ENCODE data around the gene PRPH2.
"Not testable (repeated sequence)": the region's sequence is repeated elsewhere in the genome, so short reads cannot be mapped to it uniquely, and the experiment has no call there.

The PRPH2 gene

DNA sequence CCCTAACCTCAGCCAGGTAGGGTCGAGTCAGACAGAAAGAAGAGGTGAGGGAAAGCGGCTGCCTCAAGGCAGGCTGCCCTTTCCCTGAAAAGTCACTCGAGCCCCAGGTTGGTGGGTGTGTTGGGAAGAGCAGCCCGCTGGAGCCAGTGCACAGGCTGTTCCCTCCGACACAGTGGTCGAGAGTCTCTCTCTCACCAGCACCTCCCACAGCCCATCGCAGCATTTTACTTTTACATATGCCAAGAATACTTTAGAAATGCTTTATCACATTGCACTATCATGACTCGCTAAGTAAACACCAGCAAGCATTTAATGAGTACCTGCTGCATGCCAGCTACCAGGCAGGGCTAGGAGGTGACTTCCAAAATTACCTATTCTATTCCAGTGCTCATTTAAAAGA, 1.7 kb downstream of the PRPH2 start:
- Mint-ChIP-seq H3K4me3 (no peak overlapping the region), H3K9me3 (no peaks in the 10 kb centered on the region), H3K27me3 (no peaks in the 10 kb centered on the region), H3K4me1 (peaks cover 1% of the 10 kb centered on the region), H3K27ac (no peak overlapping the region)
- DNase-seq (no peak), ATAC-seq (no peak)

DNA sequence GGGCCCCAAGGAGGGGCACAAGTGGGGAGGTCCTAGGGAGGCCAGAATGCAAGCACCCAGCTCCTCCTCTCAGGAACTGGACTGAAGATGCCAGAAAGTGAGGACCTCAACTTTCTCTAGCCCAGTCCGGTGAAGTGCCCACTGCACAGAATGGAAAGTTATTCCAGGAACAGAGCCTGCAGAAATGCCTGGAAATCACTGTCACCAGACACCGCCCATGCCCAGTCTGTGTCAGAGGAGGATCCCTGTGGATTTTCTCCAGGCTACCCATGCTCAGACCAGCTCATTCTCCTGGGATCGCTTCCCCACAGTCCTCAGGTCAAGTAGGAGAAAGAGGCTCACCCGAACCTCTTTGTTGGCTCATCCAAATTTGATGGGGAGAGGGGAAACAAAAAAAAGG, 6.5 kb downstream of the PRPH2 start:
- no peak overlapping the region for H3K27ac Mint-ChIP-seq
- H3K4me3 Mint-ChIP-seq: no peak overlapping the region
- DNase-seq (no peak), ATAC-seq (no peak)
- peaks cover 2% of the 10 kb centered on the region for H3K4me1 Mint-ChIP-seq
- peaks cover 12 to 13% of the 10 kb centered on the region in 2 donors for H3K9me3 Mint-ChIP-seq
- H3K27me3 Mint-ChIP-seq: no peaks in the 10 kb centered on the region

DNA sequence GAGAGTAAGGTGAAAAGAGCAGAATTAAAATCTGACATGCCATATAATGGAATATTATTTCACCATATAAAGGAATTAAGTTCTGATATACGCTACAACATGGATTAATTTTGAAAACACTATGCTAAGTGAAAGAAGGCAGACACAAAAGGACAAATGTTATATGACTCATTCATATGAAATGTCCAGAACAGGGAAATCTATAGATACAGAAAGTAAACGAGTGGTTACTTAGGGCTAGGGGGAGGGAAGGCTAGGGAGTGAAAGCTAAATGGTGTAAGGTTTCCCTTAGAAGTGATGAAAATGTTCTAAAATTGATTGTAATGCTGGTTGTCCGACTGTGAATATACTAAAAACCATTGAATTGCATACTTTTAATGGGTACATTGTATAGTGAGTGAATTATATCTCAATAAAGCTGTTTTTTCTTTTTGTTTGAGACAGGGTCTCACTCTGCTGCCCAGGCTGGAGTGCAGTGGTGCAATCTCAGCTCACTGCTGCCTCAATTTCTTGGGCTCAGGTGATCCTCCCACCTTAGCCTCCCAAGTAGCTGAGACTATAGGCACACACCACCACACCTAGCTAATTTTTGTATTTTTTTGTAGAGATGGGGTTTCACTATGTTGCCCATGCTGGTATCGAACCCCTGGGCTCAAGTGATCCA, 8.2 kb downstream of the PRPH2 start:
- Mint-ChIP-seq H3K27me3 (no peaks in the 10 kb centered on the region), H3K4me1 (peaks cover 11% of the 10 kb centered on the region), H3K4me3 (no peak overlapping the region), H3K27ac (no peak overlapping the region), H3K9me3 (peaks cover 12 to 13% of the 10 kb centered on the region in 2 donors)
- DNase-seq (no peak), ATAC-seq (no peak)

DNA sequence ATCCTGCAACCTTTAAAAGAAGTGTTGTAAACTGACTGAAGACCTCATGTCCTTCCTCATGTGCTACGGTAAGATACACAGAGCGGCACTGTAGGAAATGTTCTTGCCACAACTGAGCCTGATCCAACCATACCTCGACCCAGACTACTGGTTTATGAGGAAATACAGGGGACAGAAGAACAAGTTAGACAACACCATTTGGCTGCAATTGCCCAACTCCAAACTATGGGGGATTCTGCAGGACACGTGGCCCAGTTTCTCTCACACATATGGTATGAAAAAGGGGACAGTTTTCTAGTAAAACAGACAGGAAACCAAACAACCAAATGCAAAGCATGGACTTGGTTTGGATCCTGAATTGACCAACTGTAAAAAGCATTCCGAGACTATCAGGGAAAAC, 10.5 kb downstream of the PRPH2 start:
- no peaks in the 10 kb centered on the region for H3K27me3 Mint-ChIP-seq
- peaks cover 11% of the 10 kb centered on the region for H3K4me1 Mint-ChIP-seq
- H3K4me3 Mint-ChIP-seq: no peak overlapping the region
- H3K9me3 Mint-ChIP-seq: peaks cover 12 to 13% of the 10 kb centered on the region in 2 donors
- no peak overlapping the region for H3K27ac Mint-ChIP-seq
- no peak for ATAC-seq
- no peak for DNase-seq

DNA sequence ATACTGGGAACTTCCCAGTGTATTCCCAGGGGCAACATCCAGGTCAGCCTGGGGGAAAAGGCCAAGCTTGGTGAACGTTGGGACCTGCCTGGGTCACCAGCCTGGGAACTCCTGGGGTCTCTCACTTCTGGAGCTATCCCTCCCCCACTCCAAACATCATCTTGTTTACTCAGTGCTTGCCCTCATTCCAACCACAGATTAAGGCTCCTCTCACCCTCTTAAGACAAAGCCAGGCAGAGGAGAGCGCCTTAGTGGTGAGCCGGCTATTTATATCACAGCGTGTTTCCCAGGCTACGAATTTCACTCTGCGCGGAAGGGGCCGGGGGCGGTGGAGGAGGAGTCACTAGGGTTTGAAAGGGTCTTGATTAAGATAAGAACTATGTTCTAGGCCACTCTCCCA, 12.1 kb downstream of the PRPH2 start:
- Mint-ChIP-seq H3K4me3 (no peak overlapping the region), H3K9me3 (peaks cover 12 to 13% of the 10 kb centered on the region in 2 donors), H3K27ac (no peak overlapping the region), H3K4me1 (peaks cover 11% of the 10 kb centered on the region), H3K27me3 (no peaks in the 10 kb centered on the region)
- ATAC-seq (no peak), DNase-seq (no peak)

DNA sequence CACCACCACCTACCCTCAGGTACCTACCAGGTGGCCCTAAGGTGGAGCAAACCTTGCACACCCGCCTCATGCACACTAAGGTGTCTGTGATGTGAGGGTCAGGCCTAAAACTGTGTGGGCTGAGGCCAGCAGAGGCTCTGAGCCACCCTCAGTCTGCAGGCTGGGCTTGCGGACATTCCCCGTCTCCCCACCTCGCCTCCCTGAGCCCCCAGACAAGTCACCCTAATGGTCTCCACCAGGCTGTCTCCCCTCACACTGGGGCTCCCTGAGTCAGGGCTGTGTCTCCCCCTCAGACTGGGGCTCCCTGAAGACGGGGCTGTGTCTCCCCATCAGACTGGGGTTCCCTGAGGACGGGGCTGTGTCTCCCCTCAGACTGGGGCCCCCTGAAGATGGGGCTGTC, 12.5 kb downstream of the PRPH2 start:
- no peak for DNase-seq
- ATAC-seq: no peak
- peak overlapping the region in 1 of 2 donors; percentile 40 for H3K27ac Mint-ChIP-seq
- H3K4me1 Mint-ChIP-seq: peaks cover 11% of the 10 kb centered on the region
- H3K4me3 Mint-ChIP-seq: no peak overlapping the region
- peaks cover 12 to 13% of the 10 kb centered on the region in 2 donors for H3K9me3 Mint-ChIP-seq
- H3K27me3 Mint-ChIP-seq: no peaks in the 10 kb centered on the region

DNA sequence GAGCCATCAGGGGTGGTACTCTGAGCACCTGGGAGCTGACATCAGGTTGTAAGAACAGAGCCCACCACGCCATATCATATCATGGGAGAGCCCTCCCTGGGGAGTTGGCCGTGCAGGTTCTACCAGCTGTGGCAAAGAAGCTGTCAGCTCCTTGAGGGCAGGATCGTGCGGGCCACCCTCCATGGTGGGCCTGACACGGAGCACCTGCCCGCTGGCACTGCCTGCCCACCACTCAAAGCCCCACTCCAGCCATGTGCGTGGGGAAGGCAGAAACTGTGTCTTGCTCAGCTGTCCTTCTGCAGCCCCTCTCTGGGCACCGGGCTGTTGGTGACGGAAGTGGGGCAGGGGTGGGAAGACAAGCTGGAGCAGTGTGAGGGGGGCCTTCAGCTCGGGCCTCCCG, 14.3 kb downstream of the PRPH2 start:
- DNase-seq: no peak
- Mint-ChIP-seq H3K4me3 (no peak overlapping the region), H3K27ac (no peak overlapping the region), H3K27me3 (no peaks in the 10 kb centered on the region), H3K9me3 (peaks cover 12 to 13% of the 10 kb centered on the region in 2 donors), H3K4me1 (peaks cover 11% of the 10 kb centered on the region)
- ATAC-seq: no peak

DNA sequence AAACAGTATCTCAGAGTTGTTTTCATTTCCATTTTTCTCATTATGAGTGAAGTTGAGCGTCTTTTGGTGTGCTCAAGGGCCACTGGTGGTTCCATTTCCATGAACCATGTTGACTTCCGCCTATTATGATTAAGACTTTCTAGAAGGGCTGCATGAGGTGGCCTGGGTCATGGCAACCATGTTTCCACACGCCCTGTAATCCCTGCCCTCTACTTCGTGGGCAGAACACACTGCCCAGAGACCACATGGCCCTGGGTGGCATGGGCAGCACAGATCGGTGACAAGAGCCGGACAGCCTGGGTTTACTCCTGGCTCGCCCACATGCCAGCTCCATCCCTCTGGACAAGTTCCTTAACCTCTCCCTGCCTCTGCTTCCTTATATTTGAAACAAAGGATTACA, 14.8 kb downstream of the PRPH2 start:
- no peak for ATAC-seq
- Mint-ChIP-seq H3K4me3 (no peak overlapping the region), H3K27ac (no peak overlapping the region), H3K27me3 (no peaks in the 10 kb centered on the region), H3K4me1 (peaks cover 11% of the 10 kb centered on the region), H3K9me3 (peaks cover 11 to 13% of the 10 kb centered on the region in 2 donors)
- DNase-seq: no peak

DNA sequence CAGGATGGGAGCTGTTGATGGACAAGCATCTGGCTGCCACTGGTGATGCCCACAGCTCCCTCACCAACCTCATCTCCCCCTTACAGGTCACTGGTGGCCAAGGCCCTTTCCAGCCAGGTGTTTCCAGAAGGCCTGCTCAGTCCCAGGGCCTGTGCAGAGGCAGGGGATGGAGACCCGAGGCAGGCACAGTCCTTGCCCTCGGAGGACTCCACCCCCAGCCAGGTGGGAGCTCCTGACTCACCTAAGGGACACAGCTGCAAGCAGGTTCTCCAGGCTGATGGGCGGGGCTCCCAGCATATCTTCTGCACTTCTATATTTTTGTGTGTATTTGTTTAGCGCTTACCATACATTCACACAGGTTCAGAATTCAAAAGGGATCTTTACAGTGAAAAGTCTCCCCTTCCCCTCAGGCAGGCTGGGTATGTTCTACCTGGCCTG, 17.4 kb downstream of the PRPH2 start:
- Mint-ChIP-seq H3K9me3 (no peaks in the 10 kb centered on the region), H3K4me3 (no peak overlapping the region), H3K27ac (peak overlapping the region in 1 of 2 donors; percentile 74), H3K27me3 (no peaks in the 10 kb centered on the region), H3K4me1 (no peaks in the 10 kb centered on the region)
- no peak for DNase-seq
- no peak for ATAC-seq

DNA sequence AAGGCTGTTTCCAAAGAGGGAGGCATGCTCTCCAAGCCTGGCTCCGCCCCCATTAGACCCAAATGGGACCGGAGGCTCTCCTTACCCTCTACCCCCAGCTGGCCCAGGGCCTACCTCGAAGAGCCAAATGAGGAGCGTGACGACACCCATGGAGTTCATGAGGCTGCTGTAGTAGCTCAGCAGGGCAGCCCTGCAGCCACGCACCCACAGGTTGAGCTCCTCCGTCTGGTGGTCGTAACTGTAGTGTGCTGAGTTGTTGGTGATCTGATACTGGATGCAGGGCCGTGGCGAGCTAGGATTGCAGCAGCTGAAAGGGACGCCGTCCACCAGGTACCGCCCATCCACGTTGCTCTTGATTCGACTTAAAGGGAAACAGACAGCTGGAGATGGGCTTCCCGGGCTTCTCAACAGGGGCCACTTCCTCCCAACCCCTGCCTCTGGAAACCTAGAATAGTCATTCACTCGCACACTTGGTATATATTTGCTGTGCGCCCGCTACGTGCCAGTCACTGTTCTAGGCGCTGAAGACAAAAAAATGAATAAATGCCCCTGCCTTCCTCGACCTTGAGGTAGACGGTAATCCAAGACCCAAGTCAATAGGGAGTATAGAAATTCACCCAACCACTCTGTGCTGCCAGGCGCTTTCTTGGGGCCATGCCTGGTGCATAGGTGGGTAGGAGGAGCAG, 18.0 kb downstream of the PRPH2 start:
- Mint-ChIP-seq H3K27ac (peak overlapping the region in 1 of 2 donors; percentile 74), H3K4me3 (no peak overlapping the region), H3K9me3 (no peaks in the 10 kb centered on the region), H3K27me3 (no peaks in the 10 kb centered on the region), H3K4me1 (no peaks in the 10 kb centered on the region)
- ATAC-seq (no peak), DNase-seq (no peak)

DNA sequence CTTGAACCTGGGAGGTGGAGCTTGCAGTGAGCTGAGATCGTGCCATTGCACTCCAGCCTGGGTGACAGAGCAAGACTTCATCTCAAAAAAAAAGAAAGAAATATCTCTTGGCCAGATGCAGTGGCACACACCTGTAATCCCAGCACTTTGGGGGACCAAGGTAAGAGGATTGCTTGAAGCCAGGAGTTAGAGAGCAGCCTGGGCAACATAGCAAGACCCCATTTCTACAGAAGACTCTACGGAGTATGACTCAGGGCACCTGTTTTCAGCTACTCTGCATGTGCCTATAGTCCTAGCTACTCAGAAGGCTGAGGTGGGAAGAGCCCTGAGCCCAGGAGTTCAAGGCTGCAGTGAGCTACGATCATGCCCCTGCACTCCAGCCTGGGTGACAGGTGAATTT, 19.6 kb downstream of the PRPH2 start:
- DNase-seq, ATAC-seq, H3K27me3 Mint-ChIP-seq, H3K4me3 Mint-ChIP-seq, H3K9me3 Mint-ChIP-seq, H3K4me1 Mint-ChIP-seq, H3K27ac Mint-ChIP-seq: not testable (repeated sequence)

DNA sequence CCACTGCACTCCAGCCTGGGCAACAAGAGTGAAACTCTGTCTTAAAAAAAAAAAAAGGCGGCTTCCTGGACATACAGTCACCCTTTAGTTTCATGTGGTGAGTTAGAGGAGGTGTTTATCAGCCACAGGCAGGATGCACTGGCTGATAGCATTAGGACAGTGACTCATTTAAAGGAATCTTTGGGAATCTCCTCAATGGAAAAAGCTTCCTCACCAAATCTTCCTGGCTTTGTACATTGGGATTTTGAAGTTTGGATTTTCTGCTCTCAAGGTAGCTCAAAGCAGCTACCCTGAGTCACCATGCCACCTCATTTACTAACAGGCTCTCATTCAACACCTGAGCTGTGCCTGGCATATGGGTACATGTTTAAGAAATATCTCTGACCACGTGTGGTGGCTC, 20.2 kb downstream of the PRPH2 start:
- Mint-ChIP-seq H3K4me3 (no peak overlapping the region), H3K27ac (no peak overlapping the region), H3K9me3 (no peaks in the 10 kb centered on the region), H3K4me1 (no peaks in the 10 kb centered on the region), H3K27me3 (no peaks in the 10 kb centered on the region)
- ATAC-seq: peak; percentile 58
- DNase-seq: no peak

DNA sequence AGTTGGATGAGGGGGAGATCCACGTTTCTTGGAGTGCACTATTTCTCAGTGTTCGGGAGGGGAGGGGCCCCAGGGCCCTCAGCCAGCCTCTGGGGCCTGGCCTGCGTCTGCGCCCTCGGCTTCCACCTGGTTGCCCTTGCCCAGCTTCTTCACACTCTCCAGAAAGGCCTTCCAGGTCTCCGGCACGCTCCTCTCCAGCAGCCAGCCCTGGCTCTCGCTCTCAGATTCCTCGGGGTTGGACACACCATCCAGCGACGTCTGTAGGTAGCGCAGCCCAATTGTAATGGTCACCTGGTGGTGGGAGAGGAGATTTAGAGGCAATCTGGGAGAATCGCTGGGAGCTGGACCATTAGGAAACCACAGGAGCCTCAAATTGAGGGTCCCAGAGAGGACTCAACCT, 24.2 kb downstream of the PRPH2 start:
- ATAC-seq (no peak), DNase-seq (no peak)
- Mint-ChIP-seq H3K4me1 (peaks cover 18% of the 10 kb centered on the region), H3K4me3 (no peak overlapping the region), H3K9me3 (no peaks in the 10 kb centered on the region), H3K27ac (no peak overlapping the region), H3K27me3 (no peaks in the 10 kb centered on the region)

DNA sequence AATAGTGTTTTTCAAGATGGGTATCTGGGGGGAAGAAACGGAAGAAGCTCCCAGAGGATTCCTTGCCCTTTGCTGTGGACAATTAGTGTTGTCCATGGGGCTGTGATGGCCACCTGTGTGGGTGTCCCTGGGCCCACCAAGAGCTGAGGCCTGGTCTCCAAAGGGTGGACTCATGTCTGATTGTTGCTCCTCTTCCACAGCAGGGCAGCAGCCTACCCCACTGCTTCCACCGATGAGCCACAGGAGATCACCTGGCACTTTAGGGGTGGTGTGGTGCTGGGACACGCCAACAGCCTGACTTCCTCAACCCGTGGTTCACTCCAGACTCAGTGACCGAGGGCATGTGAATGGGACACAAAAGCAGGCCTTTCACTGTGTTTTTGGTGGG, 25.1 kb downstream of the PRPH2 start:
- no peak for ATAC-seq
- peaks cover 28% of the 10 kb centered on the region for H3K4me1 Mint-ChIP-seq
- no peaks in the 10 kb centered on the region for H3K27me3 Mint-ChIP-seq
- no peaks in the 10 kb centered on the region for H3K9me3 Mint-ChIP-seq
- DNase-seq: no peak
- H3K27ac Mint-ChIP-seq: no peak overlapping the region
- H3K4me3 Mint-ChIP-seq: no peak overlapping the region

DNA sequence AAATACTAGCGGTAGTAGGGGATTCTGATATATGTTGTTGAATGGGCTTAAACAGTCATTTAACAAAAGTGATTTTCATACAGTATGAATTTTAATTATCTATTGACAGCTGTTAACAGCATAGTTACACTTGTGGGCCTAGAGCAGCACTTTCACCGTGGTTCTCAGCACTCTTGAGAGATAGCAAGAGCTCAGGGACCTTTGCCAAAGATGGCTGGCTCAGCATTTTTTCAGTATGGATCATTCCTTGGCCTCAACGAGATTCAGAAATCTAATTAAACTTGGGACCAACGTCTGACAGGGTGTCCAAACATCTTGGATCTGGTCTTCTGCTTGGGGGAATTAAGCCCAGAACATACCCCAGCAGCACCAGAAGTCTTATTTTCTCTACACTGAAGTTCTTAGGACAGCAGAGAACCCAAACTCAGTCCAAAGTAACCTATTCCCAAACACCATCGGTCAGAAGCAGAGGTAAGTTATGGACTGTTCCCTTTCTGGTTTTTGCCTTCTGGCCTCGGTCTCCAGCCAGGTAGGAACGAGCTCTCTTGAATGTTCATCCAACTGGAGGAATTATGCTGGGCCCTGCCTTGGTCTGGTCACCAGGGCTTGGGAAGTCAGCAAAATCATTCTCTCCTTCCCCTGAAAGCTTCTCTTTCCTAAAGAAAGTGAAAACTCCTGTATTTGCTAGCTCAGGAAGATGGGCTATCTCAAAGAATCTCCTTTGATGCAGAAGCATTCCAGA, 25.7 kb downstream of the PRPH2 start:
- H3K4me1 Mint-ChIP-seq: peaks cover 31% of the 10 kb centered on the region
- no peak overlapping the region for H3K4me3 Mint-ChIP-seq
- no peak overlapping the region for H3K27ac Mint-ChIP-seq
- no peaks in the 10 kb centered on the region for H3K9me3 Mint-ChIP-seq
- DNase-seq: no peak
- H3K27me3 Mint-ChIP-seq: no peaks in the 10 kb centered on the region
- no peak for ATAC-seq

DNA sequence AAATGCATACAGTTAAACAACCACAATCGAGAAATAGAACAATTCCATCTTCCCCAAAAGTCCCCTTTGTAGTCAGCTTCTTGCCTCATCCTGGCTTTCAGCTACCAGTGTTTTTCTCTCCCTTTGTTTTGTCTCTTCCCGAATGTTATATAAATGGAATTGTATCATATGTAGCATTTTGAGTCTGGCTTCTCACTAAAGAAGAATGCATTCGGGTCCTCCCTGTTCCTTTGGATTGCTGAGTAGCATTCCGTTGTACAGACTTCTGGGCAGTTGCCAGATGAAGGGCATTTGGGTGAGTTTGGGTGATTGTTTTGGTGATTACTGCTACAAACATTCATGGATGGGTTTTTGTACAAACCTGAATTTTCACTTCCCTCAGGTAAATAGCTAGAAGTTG, 27.8 kb downstream of the PRPH2 start:
- Mint-ChIP-seq H3K27me3 (no peaks in the 10 kb centered on the region), H3K27ac (peak overlapping the region in 1 of 2 donors; percentile 72), H3K4me3 (peak overlapping the region in 1 of 2 donors; percentile 21), H3K9me3 (no peaks in the 10 kb centered on the region), H3K4me1 (peaks cover 49% of the 10 kb centered on the region)
- DNase-seq (no peak), ATAC-seq (no peak)
